Activated T-cell treated with anti-CD3 and anti-CD28 coated beads for 48 hours (primary cell): ENCODE measurements around the gene BCKDHA.
"Not testable (repeated sequence)": the region's sequence is repeated elsewhere in the genome, so short reads cannot be mapped to it uniquely, and the experiment has no call there.

ENCODE experiments used
- DNase-seq: peaks from one replicate; pipeline ENCODE4 v3.0.0-alpha.2; 2020; ENCODE audit warnings: low read depth

BCKDHA gene

GRCh38 chr19:41426116-41426841 is 28.7 kb downstream of the BCKDHA start:
- no peak for DNase-seq

GRCh38 chr19:41426952-41427646 is 29.5 kb downstream of the BCKDHA start, which contains the start of gene B3GNT8:
TSS of gene B3GNT8 (minus strand) at chr19:41427374. CDS start at chr19:41426778, 596 bp downstream.
- peak; percentile 47 for DNase-seq

GRCh38 chr19:41427647-41428480 is 30.2 kb downstream of the BCKDHA start:
- DNase-seq = peak; percentile 13

- DNase-seq = no peak
Measured at GRCh38 chr19:41428481-41428859, 30.9 kb downstream of the BCKDHA start.

GRCh38 chr19:41430922-41431321 is 33.3 kb downstream of the BCKDHA start:
- no peak for DNase-seq

GRCh38 chr19:41431426-41432386 is 34.1 kb downstream of the BCKDHA start:
- DNase-seq = no peak

- no peak for DNase-seq
Measured at GRCh38 chr19:41433171-41433570, 35.6 kb downstream of the BCKDHA start.

- no peak for DNase-seq
Measured at GRCh38 chr19:41434450-41434849, 36.8 kb downstream of the BCKDHA start.

- not testable (repeated sequence) for DNase-seq
Measured at GRCh38 chr19:41435376-41435775, 37.8 kb downstream of the BCKDHA start.

- DNase-seq = no peak
Measured at GRCh38 chr19:41435936-41436673, 38.5 kb downstream of the BCKDHA start.

- no peak for DNase-seq
Measured at GRCh38 chr19:41436674-41436951, 39.0 kb downstream of the BCKDHA start.

GRCh38 chr19:41437944-41438574 is 40.4 kb downstream of the BCKDHA start:
- DNase-seq = no peak

GRCh38 chr19:41439441-41440222 is 42.0 kb downstream of the BCKDHA start, which contains the start of gene DMAC2:
TSS of gene DMAC2 (minus strand) at chr19:41439912. CDS start at chr19:41439899, 13 bp downstream.
- peak; percentile 90 for DNase-seq

GRCh38 chr19:41441321-41441945 is 43.8 kb downstream of the BCKDHA start:
- no peak for DNase-seq

GRCh38 chr19:41442473-41443355 is 45.1 kb downstream of the BCKDHA start, which contains the start of gene ERICH4:
TSS of gene ERICH4 (plus strand) at chr19:41443156. CDS start at chr19:41443170, 14 bp downstream.
- no peak for DNase-seq

- no peak for DNase-seq
Measured at GRCh38 chr19:41443813-41444455, 46.3 kb downstream of the BCKDHA start.

GRCh38 chr19:41445575-41445974 is 48.0 kb downstream of the BCKDHA start:
- DNase-seq = no peak
